Heart left ventricle (tissue), 13 donors: ENCODE results near the gene FANCG.

Source experiments
- CTCF ChIP-seq, 12 donors: fragments of 200-600 bp; sonication (generic) in 4 of 12; IDR thresholded peaks; one replicate each; pipeline versions ENCODE4 v1.5.0 to v1.8.0; 2018 to 2022; ENCODE audit warnings: antibody characterized with exemption in 12 of 12, mild to moderate bottlenecking in 5 of 12
- POLR2A ChIP-seq, 2 donors: fragments of 450-650 bp; IDR thresholded peaks; one replicate each; pipeline ENCODE4 v1.6.1; 2017; ENCODE audit warnings: antibody characterized with exemption in 2 of 2, mild to moderate bottlenecking in 2 of 2, moderate library complexity in 2 of 2
- donor health status: ischemic (EF 13 %, LVEDD 7.1; RV severe dilation, severe dysfunction).
- donor health status: DM: no; HTN: yes; CAD: no.
- donor health status: DM: no; HTN: no; CAD: no.
- donor health status: ischemic (EF 25% LVEDD 6.9; RV normal size, moderate dysfunction).
- donor health status: ischemic (EF 25% LVEDD 5.7; RV mildly dilated, moderate dysfunction).
- donor health status: ischemic (EF 35%, LVEDD 5.7; RV mildly dilated, moderate dysfunction).
- donor health status: nonischemic (EF 11% LVEDD 7.7; RV severe dilation, severe dysfunction).
- donor health status: DM: yes; HTN: yes; CAD: no.
- donor health status: PGD.
- donor health status: ischemic (EF 29% LVEDD 5.4; RV normal size, mild dysfunction).
- donor health status: nonischemic (EF 23%, LVEDD 6.1; RV moderate dilation, normal function).

- no peak for TF ChIP-seq POLR2A (IDR thresholded peaks at IDR 0.05)
- no peak for TF ChIP-seq CTCF (IDR thresholded peaks at IDR 0.05)
Measured at GRCh38 chr9:35028341-35028740, 51.4 kb downstream of the FANCG start.
